EL (cell line): ENCODE data around the gene SNPH.
"Not testable (repeated sequence)": the region's sequence is repeated elsewhere in the genome, so short reads cannot be mapped to it uniquely, and the experiment has no call there.

Experiments used
- DNase-seq: peaks from one replicate; pipeline ENCODE4 v3.0.0-alpha.2; 2016

SNPH gene

GRCh38 chr20:1266167-1266973 is at the start of gene SNPH:
SNPH (plus strand) TSS chr20:1266294; CDS start chr20:1296240, 29,946 bp downstream.
- DNase-seq, result peak; percentile 77

- not testable (repeated sequence) for DNase-seq
Measured at GRCh38 chr20:1216527-1217427, 49.3 kb upstream of the SNPH start.

- DNase-seq, result not testable (repeated sequence)
Measured at GRCh38 chr20:1222750-1223149, 43.3 kb upstream of the SNPH start.

- DNase-seq, result no peak
Measured at GRCh38 chr20:1224205-1224890, 41.7 kb upstream of the SNPH start.

- DNase-seq, result no peak
Measured at GRCh38 chr20:1225263-1225782, 40.8 kb upstream of the SNPH start.

GRCh38 chr20:1225783-1226654 is 40.1 kb upstream of the SNPH start, which contains the start of gene RAD21L1:
RAD21L1 (plus strand) TSS chr20:1226044; CDS start chr20:1228454, 2,410 bp downstream.
- DNase-seq, result peak; percentile 75

GRCh38 chr20:1229541-1229940 is 36.6 kb upstream of the SNPH start:
- DNase-seq, result no peak

GRCh38 chr20:1232286-1233111 is 33.6 kb upstream of the SNPH start:
- DNase-seq, result no peak

- no peak for DNase-seq
Measured at GRCh38 chr20:1240549-1240948, 25.5 kb upstream of the SNPH start.

GRCh38 chr20:1241456-1241855 is 24.6 kb upstream of the SNPH start:
- peak; percentile 24 for DNase-seq

GRCh38 chr20:1242099-1242498 is 24.0 kb upstream of the SNPH start:
- DNase-seq, result no peak

- DNase-seq, result peak; percentile 91
Measured at GRCh38 chr20:1242530-1242929, 23.6 kb upstream of the SNPH start.

- DNase-seq, result no peak
Measured at GRCh38 chr20:1245578-1245977, 20.5 kb upstream of the SNPH start.

GRCh38 chr20:1247689-1248088 is 18.4 kb upstream of the SNPH start:
- DNase-seq, result no peak

GRCh38 chr20:1250282-1250681 is 15.8 kb upstream of the SNPH start:
- not testable (repeated sequence) for DNase-seq

GRCh38 chr20:1252416-1252815 is 13.7 kb upstream of the SNPH start:
- DNase-seq, result no peak

- DNase-seq, result no peak
Measured at GRCh38 chr20:1254254-1254653, 11.8 kb upstream of the SNPH start.

- no peak for DNase-seq
Measured at GRCh38 chr20:1255675-1256074, 10.4 kb upstream of the SNPH start.

GRCh38 chr20:1263853-1264252 is 2.2 kb upstream of the SNPH start:
- peak; percentile 10 for DNase-seq

- no peak for DNase-seq
Measured at GRCh38 chr20:1264727-1265126, 1.4 kb upstream of the SNPH start.
